Posterior vena cava (tissue), 2 donors: ENCODE results near the gene RTP1. TPM values are rescaled to one million over a fixed set of nuclear protein-coding genes. Genes with fewer than 3 reads are reported as not detected.
"Not testable (repeated sequence)": the region's sequence is repeated elsewhere in the genome, so short reads cannot be mapped to it uniquely, and the experiment has no call there.

Experiments used
- DNase-seq: peaks from one replicate; pipeline ENCODE4 v3.0.0-alpha.2; 2020; ENCODE audit warnings: low spot score
- intact Hi-C, 2 donors: fragments of 100-400 bp; cut with DNase I; formaldehyde crosslinking; loops; one replicate each; pipeline versions ENCODE4 v1.14.1 to v1.14.2; 2022 to 2023
- total RNA-seq, 2 donors: library from RNA; stranded (reverse); fragmentation: NEBNext Ultra II Directional; extraction: Animal tissue kit (Norgen Biotek cat#: 25700); gene quantifications; one replicate each; pipeline ENCODE4 v1.2.1, GENCODE V29; 2021
- donor health status: DM: yes; HTN: yes; CAD: no.
- donor health status: DM: yes; HTN: yes; CAD: no.

RTP1 gene
- total RNA-seq, 2 donors from 2014 or later, result not detected

DNA sequence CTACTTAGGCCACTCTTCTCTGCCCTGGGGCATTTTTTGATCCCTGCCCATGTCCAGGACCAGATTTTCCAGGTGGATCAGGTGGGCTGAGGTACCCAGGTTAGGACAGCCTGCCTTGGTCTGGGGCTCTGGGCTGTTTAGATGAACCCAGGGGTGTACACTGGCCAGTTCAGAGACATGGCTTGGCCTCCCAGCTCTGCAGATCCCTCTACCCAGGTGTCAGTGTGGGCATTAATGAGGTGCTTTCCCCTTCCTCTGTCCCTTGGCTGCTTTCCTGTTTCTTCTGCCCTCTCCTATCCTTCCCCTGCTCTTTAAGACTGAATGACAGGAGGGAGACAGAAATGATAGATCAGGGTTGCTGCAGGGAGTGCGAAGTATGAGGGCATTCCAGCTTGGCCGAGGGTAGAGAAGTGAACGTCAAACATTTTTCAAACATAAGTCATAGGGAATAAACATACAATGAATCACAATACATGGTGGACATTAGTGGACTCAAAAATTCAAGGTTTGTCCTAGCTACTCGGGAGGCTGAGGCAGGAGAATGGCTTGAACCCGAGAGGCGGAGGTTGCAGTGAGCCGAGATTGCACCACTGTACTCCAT lies 30.5 kb downstream of the RTP1 start:
- intact Hi-C loops, result loop anchor here in 1 of 2 donors (10.0 kb wide), 1 partner anchor 447 kb away; the partner anchor contains the start of gene SST
- DNase-seq, result no peak

GRCh38 chr3:187228740-187229139 lies 31.5 kb downstream of the RTP1 start:
- DNase-seq, result no peak
- intact Hi-C loops, result loop anchor here in 1 of 2 donors (10.0 kb wide), 1 partner anchor 446 kb away; the partner anchor contains the start of gene SST

DNA sequence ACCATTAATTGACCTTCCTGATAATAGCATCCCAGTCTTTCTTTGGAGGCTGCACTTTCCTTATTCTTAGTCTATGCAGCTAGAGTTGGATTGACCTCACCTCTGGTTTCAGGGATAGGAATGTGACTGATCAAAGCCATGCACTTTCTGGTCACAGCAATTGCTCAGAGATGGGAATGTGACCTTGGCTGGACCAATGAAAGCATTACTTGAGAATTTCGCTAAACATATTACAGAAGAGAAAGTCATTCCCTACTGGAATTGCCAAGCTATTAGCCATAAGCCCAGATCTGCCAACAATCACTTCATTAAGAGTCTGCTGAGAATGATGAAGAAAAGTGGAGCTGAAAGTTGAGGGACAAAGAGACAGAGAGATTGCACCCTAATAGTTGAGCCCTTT lies 32.7 kb downstream of the RTP1 start:
- intact Hi-C loops, result no loop called here
- no peak for DNase-seq

DNA sequence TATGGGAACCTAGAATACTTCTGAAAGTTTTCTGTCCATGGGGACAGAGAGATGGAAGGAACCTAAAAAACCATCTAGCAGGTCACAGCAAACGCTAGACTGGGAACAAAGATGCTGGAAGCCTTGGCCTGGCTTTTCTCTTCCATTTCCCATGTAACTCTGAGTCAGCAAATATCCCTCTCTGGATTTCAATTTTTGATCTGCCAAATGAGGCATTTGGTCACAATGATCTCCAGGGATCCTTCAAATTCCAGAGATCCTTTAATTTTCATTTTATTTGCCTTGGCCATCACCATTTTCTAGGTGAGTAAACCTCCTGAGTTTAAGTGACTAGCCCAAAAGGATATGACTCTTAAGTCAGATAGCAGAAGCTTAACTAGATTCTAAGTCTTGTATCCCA lies 39.7 kb downstream of the RTP1 start:
- no peak for DNase-seq
- intact Hi-C loops, result no loop called here

DNA sequence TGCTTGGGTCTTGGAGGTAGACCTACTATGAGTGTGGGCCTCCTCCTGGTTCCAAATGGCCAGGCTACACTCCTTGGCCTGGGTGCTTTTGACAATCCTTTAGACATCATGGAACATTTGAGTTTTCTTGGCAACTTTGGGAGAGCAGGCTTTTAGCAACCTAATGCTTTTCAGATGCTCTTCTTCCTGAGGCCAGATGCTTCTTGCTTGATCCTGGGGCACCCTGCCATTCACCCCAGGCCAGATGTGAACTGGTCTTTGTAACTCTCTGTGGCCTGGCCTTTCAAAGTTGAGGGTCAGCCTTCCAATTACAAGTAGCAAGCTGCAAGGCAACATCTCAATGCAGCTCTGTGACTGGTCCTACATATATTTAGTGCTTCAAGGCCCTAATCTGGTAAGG lies 40.5 kb downstream of the RTP1 start:
- intact Hi-C loops, result no loop called here
- DNase-seq, result no peak

GRCh38 chr3:187238239-187238638 lies 41.0 kb downstream of the RTP1 start:
- DNase-seq, result no peak
- intact Hi-C loops, result no loop called here

DNA sequence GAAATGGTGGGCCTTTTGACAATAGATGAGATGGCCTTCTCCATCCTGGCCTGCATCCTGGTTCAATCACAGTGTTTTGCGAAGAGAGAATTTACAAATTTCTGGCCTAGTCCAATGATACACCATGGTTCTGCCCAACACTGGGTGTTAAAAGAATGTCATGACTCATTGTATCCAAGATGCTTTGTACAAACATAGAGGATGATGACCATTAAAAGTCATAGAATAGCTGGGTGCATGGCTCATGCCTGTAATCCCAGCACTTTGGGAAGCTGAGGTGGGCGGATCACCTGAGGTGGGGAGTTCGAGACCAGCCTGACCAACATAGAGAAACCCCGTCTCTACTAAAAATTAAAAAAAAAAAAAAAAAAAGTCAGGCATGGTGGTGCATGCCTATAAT lies 41.5 kb downstream of the RTP1 start:
- DNase-seq, intact Hi-C loops: not testable (repeated sequence)

DNA sequence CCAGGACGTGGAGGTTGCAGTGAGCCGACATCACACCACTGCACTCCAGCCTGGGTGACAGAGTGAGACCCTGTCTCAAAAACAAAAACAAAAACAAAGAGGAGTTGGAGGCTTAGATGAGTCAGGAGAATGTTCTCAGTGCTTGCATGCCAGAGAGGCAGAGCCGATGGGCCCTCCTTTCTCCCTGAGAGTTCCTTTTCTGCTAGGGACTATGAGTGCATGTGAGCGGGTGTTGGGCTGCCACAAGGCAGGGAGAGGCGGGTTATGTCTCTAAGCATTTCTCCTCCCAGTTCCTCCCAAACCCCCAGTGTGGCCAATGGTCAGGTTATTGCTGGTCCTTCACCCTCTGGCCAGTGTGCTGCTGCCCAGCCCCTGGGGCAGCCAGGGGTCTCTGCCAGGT lies 45.1 kb downstream of the RTP1 start:
- intact Hi-C loops, result loop anchor here in 1 of 2 donors (5.0 kb wide), 1 partner anchor 40 kb away; no protein-coding TSS in a partner anchor

DNA sequence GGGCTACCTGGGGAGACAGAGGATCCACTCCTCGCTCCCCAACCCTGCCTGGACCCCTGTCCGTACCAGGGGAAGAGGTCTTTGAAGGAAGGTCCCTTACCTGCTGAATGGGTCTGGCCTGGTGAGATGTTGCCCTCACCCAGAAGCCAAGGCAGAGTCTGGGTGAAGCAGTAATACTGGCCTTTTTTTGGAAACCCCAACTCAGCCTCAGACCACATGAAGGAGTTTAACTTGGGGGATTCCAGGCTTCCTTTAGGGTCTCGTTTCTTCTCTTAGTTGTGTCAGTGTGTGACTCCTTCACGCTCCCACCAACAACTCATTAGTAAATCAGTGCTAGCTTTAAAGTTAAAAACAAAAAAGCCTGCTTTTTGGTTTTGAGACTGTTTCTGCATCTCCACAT lies 45.6 kb downstream of the RTP1 start:
- DNase-seq, result no peak
- intact Hi-C loops, result loop anchor here in 1 of 2 donors (5.0 kb wide), 1 partner anchor 39 kb away; no protein-coding TSS in a partner anchor

More for the DNA sequence above, 45.1 kb downstream of the RTP1 start:
- no peak for DNase-seq

GRCh38 chr3:187243933-187244524 lies 46.7 kb downstream of the RTP1 start:
- no peak for DNase-seq
- intact Hi-C loops, result loop anchor here in 1 of 2 donors (5.0 kb wide), 1 partner anchor 38 kb away; no protein-coding TSS in a partner anchor

- no peak for DNase-seq
- intact Hi-C loops, result no loop called here
Observed at GRCh38 chr3:187247398-187247797, 50.1 kb downstream of the RTP1 start.

Other genes with a start within 250 kb of the RTP1 start
- gene RPL39L, start 58.0 kb upstream of the RTP1 start, total RNA-seq, result 1 to 10 TPM; 5.8 to 9.4 TPM
- gene MASP1, start 94.3 kb downstream of the RTP1 start, total RNA-seq, result 10 to 100 TPM; 13.9 to 21.1 TPM
- gene RTP4, start 170.9 kb downstream of the RTP1 start, total RNA-seq, result 1 to 10 TPM; 2.7 to 3.0 TPM